Endothelial cell of umbilical vein (primary cell): ENCODE data around the gene SUN3. TPM values are rescaled to one million over a fixed set of nuclear protein-coding genes. Genes with fewer than 3 reads are reported as not detected.

Source experiments
- BruUV-seq: library from RNA; stranded (reverse); fragments of 400-500 nt; replicated peaks from 2 replicates; lab custom pipeline; 2021; lab: Mats Ljungman, UMichigan
- CTCF ChIA-PET: fragments of 300-600, 350-600 bp; sonication (Branson Sonifier 250); formaldehyde crosslinking; loops from one replicate; lab custom pipeline; 2021; ENCODE audit warnings: antibody characterized with exemption, inconsistent platforms; lab: Charles Lee
- POLR2A ChIA-PET: fragments of 300-600, 350-600 bp; sonication (Branson Sonifier 250); formaldehyde crosslinking; loops from one replicate; lab custom pipeline; 2021; ENCODE audit warnings: antibody characterized with exemption, inconsistent platforms; lab: Charles Lee
- DNase-seq: peaks from one replicate; pipeline ENCODE4 v3.0.0-alpha.2; 2011; ENCODE audit warnings: low read depth, low spot score
- FAIRE-seq: peaks from 2 replicates; lab custom pipeline; 2011; peaks lifted over from hg19 to GRCh38; lab: Jason Lieb, UNC
- H2AFZ ChIP-seq: 2 replicates; pipeline ENCODE4 v1.6.0; 2012; ENCODE audit warnings: low read depth, low read length, control low read depth, inconsistent platforms
- H3K27ac ChIP-seq: 2 replicates; pipeline ENCODE4 v1.5.1; 2011; ENCODE audit warnings: low read depth, mild to moderate bottlenecking, control low read depth, low read length, moderate library complexity; ENCODE audit not compliant: insufficient read depth
- H3K27me3 ChIP-seq, 2 experiments: 2 replicates each; pipeline versions ENCODE4 v1.6.0 to v1.6.1; 2011; ENCODE audit warnings: low read length in 2 of 2, mixed read lengths in 1 of 2; ENCODE audit not compliant: control insufficient read depth in 2 of 2, insufficient read depth in 2 of 2
- H3K36me3 ChIP-seq, 2 experiments: 2 replicates in 1 of 2; 3 replicates in 1 of 2; pipeline ENCODE4 v1.5.1; 2011; ENCODE audit warnings: low read length in 2 of 2, mild to moderate bottlenecking in 1 of 2, moderate library complexity in 1 of 2; ENCODE audit not compliant: control insufficient read depth in 2 of 2, insufficient read depth in 2 of 2; ENCODE audit errors: extremely low read depth in 1 of 2
- H3K4me1 ChIP-seq: 3 replicates; pipeline ENCODE4 v1.5.1; 2011; ENCODE audit warnings: mild to moderate bottlenecking, low read length; ENCODE audit not compliant: control insufficient read depth, insufficient read depth; ENCODE audit errors: extremely low read depth
- H3K4me2 ChIP-seq: 2 replicates; pipeline ENCODE4 v1.6.1; 2011; ENCODE audit warnings: low read length, control low read depth, mixed read lengths; ENCODE audit not compliant: insufficient read depth
- H3K4me3 ChIP-seq, 3 experiments: fragments of 200-600 bp in 1 of 3; sonication (generic), shearing (Covaris generic) in 1 of 3; replicated peaks in 1 of 3; 2 replicates each; pipeline ENCODE4 v1.5.1; 2011 to 2016; ENCODE audit warnings: control low read depth in 3 of 3, low read length in 3 of 3, mild to moderate bottlenecking in 2 of 3, inconsistent platforms in 1 of 3, low read depth in 1 of 3, moderate library complexity in 1 of 3; ENCODE audit not compliant: insufficient read depth in 1 of 3
- H3K79me2 ChIP-seq: 2 replicates; pipeline ENCODE4 v1.6.0; 2012; ENCODE audit warnings: low read length, inconsistent platforms; ENCODE audit not compliant: control insufficient read depth, insufficient read depth
- H3K9ac ChIP-seq: replicated peaks from 2 replicates; pipeline ENCODE3; 2011; ENCODE audit warnings: low read length, control low read depth; ENCODE audit not compliant: insufficient read depth; ENCODE audit errors: extremely low read depth
- H3K9me1 ChIP-seq: replicated peaks from 3 replicates; pipeline ENCODE4 v1.6.0; 2011; ENCODE audit warnings: mild to moderate bottlenecking, low read length; ENCODE audit not compliant: control insufficient read depth, insufficient read depth; ENCODE audit errors: extremely low read depth
- H3K9me3 ChIP-seq: replicated peaks from 2 replicates; pipeline ENCODE4 v1.5.1; 2012; ENCODE audit warnings: low read length, inconsistent platforms; ENCODE audit not compliant: control insufficient read depth, insufficient read depth
- H4K20me1 ChIP-seq: replicated peaks from 2 replicates; pipeline ENCODE3; 2011; ENCODE audit warnings: mild to moderate bottlenecking, low read length; ENCODE audit not compliant: control insufficient read depth, insufficient read depth; ENCODE audit errors: extremely low read depth
- CTCF ChIP-seq, 2 donors: IDR thresholded peaks; 1 replicate in 1 of 2; 2 replicates in 1 of 2; pipeline ENCODE4 v1.5.1; 2011; ENCODE audit warnings: low read length in 2 of 2, mild to moderate bottlenecking in 2 of 2, moderate library complexity in 2 of 2, control low read depth in 1 of 2, inconsistent platforms in 1 of 2, low read depth in 1 of 2; ENCODE audit not compliant: insufficient read depth in 1 of 2; ENCODE audit errors: extremely low read depth in 1 of 2
- EZH2 ChIP-seq: IDR thresholded peaks from 2 replicates; pipeline ENCODE4 v1.6.1; 2012; ENCODE audit warnings: borderline replicate concordance, low read depth, mild to moderate bottlenecking, moderate library complexity, low read length, inconsistent platforms; ENCODE audit not compliant: severe bottlenecking
- FOS ChIP-seq: IDR thresholded peaks from 2 replicates; pipeline ENCODE4 v1.6.1; 2011; ENCODE audit warnings: mild to moderate bottlenecking, low read length, moderate library complexity, borderline replicate concordance; ENCODE audit not compliant: insufficient read depth
- GATA2 ChIP-seq: IDR thresholded peaks from 2 replicates; pipeline ENCODE4 v1.7.0; 2011; ENCODE audit warnings: low read depth, mild to moderate bottlenecking, moderate library complexity, mixed read lengths, low read length; ENCODE audit not compliant: insufficient read length, insufficient read depth
- JUN ChIP-seq: IDR thresholded peaks from 2 replicates; pipeline ENCODE4 v1.6.1; 2011; ENCODE audit warnings: borderline replicate concordance, low read depth; ENCODE audit not compliant: insufficient read length, insufficient read depth
- MAX ChIP-seq: IDR thresholded peaks from 2 replicates; pipeline ENCODE4 v1.6.1; 2011; ENCODE audit not compliant: insufficient read depth, insufficient read length
- MYC ChIP-seq: IDR thresholded peaks from one replicate; pipeline ENCODE4 v1.6.1; 2011; ENCODE audit warnings: mild to moderate bottlenecking, low read depth, low read length
- POLR2A ChIP-seq: IDR thresholded peaks from 2 replicates; pipeline ENCODE4 v1.6.1; 2012; ENCODE audit warnings: low read depth, mild to moderate bottlenecking, control low read depth, low read length
- POLR2AphosphoS5 ChIP-seq: IDR thresholded peaks from 2 replicates; pipeline ENCODE4 v1.6.1; 2012; ENCODE audit warnings: low read depth, mild to moderate bottlenecking, control low read depth, low read length, moderate library complexity; ENCODE audit not compliant: insufficient read depth
- dilution Hi-C: fragments of 300-500 bp; cut with MboI; formaldehyde crosslinking; loops from one replicate; pipeline ENCODE4 v1.15.0; 2019; ENCODE audit warnings: low sequenced_read_pairs; ENCODE audit not compliant: extremely low pct_ligation_motif_present
- intact Hi-C: fragments of 100-400 bp; cut with micrococcal nuclease; formaldehyde crosslinking; loops from one replicate; pipeline ENCODE4 v1.10.0; 2022
- polyA plus RNA-seq, 4 experiments: library from polyadenylated mRNA; depleted of rRNA in 3 of 4; stranded (reverse) in 3 of 4; unstranded in 1 of 4; fragments of >200 nt; gene quantifications; 2 replicates each; pipeline versions ENCODE4 v1.2.1 to v1.2.3, GENCODE V29; 2011 to 2012; ENCODE audit warnings: missing spikeins in 1 of 4
- total RNA-seq: library from RNA; stranded (reverse); gene quantifications from 2 replicates; pipeline ENCODE4 v1.2.3, GENCODE V29; 2021

Gene SUN3
- total and polyA plus RNA-seq, 2 donors (not counting 3 experiments of a cell fraction or from before 2014, with no cell fraction given), result not detected

- dilution Hi-C loops, result no loop called here
- DNase-seq (peak; percentile 52), FAIRE-seq (no peak)
- Histone ChIP-seq H3K27ac (peak within 1 kb of the TSS; percentile 46), H3K9ac (peak within 1 kb of the TSS; percentile 85), H3K4me1 (peaks cover 11% of the 10 kb centered on the region), H3K27me3 (peaks cover 0 to 4% of the 10 kb centered on the region in 2 experiments), H3K36me3 (peaks cover 15 to 17% of the 10 kb centered on the region in 2 experiments), H3K4me2 (peak within 1 kb of the TSS; percentile 99), H3K79me2 (peaks cover 12% of the 10 kb centered on the region), H4K20me1 (no peaks in the 10 kb centered on the region), H3K9me1 (no peaks in the 10 kb centered on the region), H3K9me3 (no peaks in the 10 kb centered on the region), H3K4me3 (peak within 1 kb of the TSS; percentile 70 to 93 (median 89)), H2AFZ (peak within 1 kb of the TSS; percentile 45)
- TF ChIP-seq EZH2 (no peak), POLR2AphosphoS5 (peak; percentile 55), JUN (no peak), MYC (no peak), MAX (no peak), CTCF (IDR thresholded peaks at IDR 0.05; ENCODE audit: extremely low read depth in 1 of 2, insufficient read depth in 1 of 2, low read depth in 1 of 2, low read length in 2 of 2) (no peak), POLR2A (peak; percentile 43), GATA2 (no peak), FOS (peak; percentile 8)
- ChIA-PET POLR2A (no interaction called here), CTCF (interaction anchor here (1.1 to 1.7 kb wide), 4 partner anchors 10 to 176 kb away, joined by 3 to 6 read pairs (median 4); no protein-coding TSS in a partner anchor)
- BruUV-seq, result TSS peak; percentile 16
- intact Hi-C loops, result loop anchor here (1.0 to 2.0 kb wide), 4 partner anchors 12 to 109 kb away; no protein-coding TSS in a partner anchor
Observed at GRCh38 chr7:47979145-47979831, 49.6 kb downstream of the SUN3 start, which contains the start of gene HUS1. HUS1 (minus strand) TSS chr7:47979615; CDS start chr7:47979519, 96 bp downstream.
